Liver (tissue), 9 donors: ENCODE data around the gene ERC1. TPM values are rescaled to one million over a fixed set of nuclear protein-coding genes. Genes with fewer than 3 reads are reported as not detected.
"Not testable (repeated sequence)": the region's sequence is repeated elsewhere in the genome, so short reads cannot be mapped to it uniquely, and the experiment has no call there.

ENCODE experiments used
- DNase-seq: peaks from one replicate; pipeline ENCODE4 v3.0.0-alpha.2; 2017; ENCODE audit warnings: low spot score
- H3K27ac ChIP-seq, 2 donors: one replicate each; pipeline ENCODE4 v1.7.0; 2013; ENCODE audit warnings: inconsistent platforms in 2 of 2, low read length in 2 of 2, control low read depth in 1 of 2, low read depth in 1 of 2, mild to moderate bottlenecking in 1 of 2
- H3K27me3 ChIP-seq, 4 donors: one replicate each; pipeline versions ENCODE4 v1.6.1 to v1.7.0; 2013; ENCODE audit warnings: low read length in 3 of 4, inconsistent platforms in 1 of 4, mild to moderate bottlenecking in 1 of 4, moderate library complexity in 1 of 4; ENCODE audit not compliant: control insufficient read depth in 4 of 4, insufficient read depth in 4 of 4
- H3K36me3 ChIP-seq, 4 donors: one replicate each; pipeline versions ENCODE4 v1.6.1 to v1.7.0; 2013; ENCODE audit warnings: low read length in 3 of 4, mild to moderate bottlenecking in 3 of 4, low read depth in 1 of 4, moderate library complexity in 1 of 4; ENCODE audit not compliant: control insufficient read depth in 4 of 4, insufficient read depth in 3 of 4
- H3K4me1 ChIP-seq, 4 donors: one replicate each; pipeline versions ENCODE4 v1.6.1 to v1.7.0; 2013; ENCODE audit warnings: low read length in 3 of 4, mild to moderate bottlenecking in 3 of 4, moderate library complexity in 1 of 4; ENCODE audit not compliant: control insufficient read depth in 4 of 4, insufficient read depth in 4 of 4
- H3K4me3 ChIP-seq, 3 donors: one replicate each; pipeline versions ENCODE4 v1.6.1 to v1.7.0; 2013; ENCODE audit warnings: low read length in 3 of 3, control low read depth in 1 of 3, low read depth in 1 of 3, mild to moderate bottlenecking in 1 of 3
- H3K9ac ChIP-seq, 2 donors: one replicate each; pipeline ENCODE4 v1.7.0; 2013; ENCODE audit warnings: low read length in 2 of 2, mild to moderate bottlenecking in 2 of 2, moderate library complexity in 2 of 2, control low read depth in 1 of 2, low read depth in 1 of 2
- H3K9me3 ChIP-seq, 4 donors: one replicate each; pipeline versions ENCODE4 v1.6.1 to v1.7.0; 2013; ENCODE audit warnings: low read length in 3 of 4; ENCODE audit not compliant: control insufficient read depth in 4 of 4
- ATF3 ChIP-seq: IDR thresholded peaks from 2 replicates; pipeline ENCODE4 v1.6.1; 2016; ENCODE audit warnings: antibody characterized with exemption
- EGR1 ChIP-seq, 2 donors: IDR thresholded peaks; 2 replicates each; pipeline ENCODE4 v1.6.1; 2016 to 2018; ENCODE audit warnings: antibody characterized with exemption in 2 of 2, low read depth in 2 of 2
- FOXA1 ChIP-seq: IDR thresholded peaks from 2 replicates; pipeline ENCODE4 v1.6.1; 2016; ENCODE audit warnings: antibody characterized with exemption
- GABPA ChIP-seq, 2 donors: IDR thresholded peaks in 1 of 2; conservative IDR thresholded peaks in 1 of 2; 2 replicates each; pipeline ENCODE4 v1.6.1; 2016; ENCODE audit warnings: antibody characterized with exemption in 2 of 2, mild to moderate bottlenecking in 1 of 2, moderate library complexity in 1 of 2
- HNF4A ChIP-seq, 2 donors: conservative IDR thresholded peaks; 2 replicates each; pipeline ENCODE4 v1.6.1; 2016; ENCODE audit warnings: antibody characterized with exemption in 2 of 2, mild to moderate bottlenecking in 2 of 2
- HNF4G ChIP-seq: IDR thresholded peaks from 2 replicates; pipeline ENCODE4 v1.6.1; 2016; ENCODE audit warnings: antibody characterized with exemption
- JUND ChIP-seq, 2 donors: IDR thresholded peaks; 2 replicates each; pipeline ENCODE4 v1.6.1; 2016; ENCODE audit warnings: antibody characterized with exemption in 2 of 2
- RAD21 ChIP-seq, 2 donors: IDR thresholded peaks; 2 replicates each; pipeline ENCODE4 v1.6.1; 2016; ENCODE audit warnings: antibody characterized with exemption in 2 of 2, mild to moderate bottlenecking in 2 of 2
- RXRA ChIP-seq, 2 donors: IDR thresholded peaks; 2 replicates each; pipeline ENCODE4 v1.6.1; 2017 to 2018; ENCODE audit warnings: antibody characterized with exemption in 2 of 2, mild to moderate bottlenecking in 1 of 2
- SP1 ChIP-seq: IDR thresholded peaks from 2 replicates; pipeline ENCODE4 v1.6.1; 2018; ENCODE audit warnings: antibody characterized with exemption, mild to moderate bottlenecking
- TAF1 ChIP-seq: conservative IDR thresholded peaks from 2 replicates; pipeline ENCODE4 v1.6.1; 2016; ENCODE audit warnings: antibody characterized with exemption, mild to moderate bottlenecking
- ZBTB33 ChIP-seq: IDR thresholded peaks from 2 replicates; pipeline ENCODE4 v1.6.1; 2016; ENCODE audit warnings: antibody characterized with exemption
- WGBS: extraction: QIAGEN DNeasy Blood & Tissue Kit; methylation state at CpG from one replicate; pipeline ENCODE4 v1.1.7; 2013; 5-methylcytosine and 5-hydroxymethylcytosine counted together
- polyA plus RNA-seq, 2 donors: library from polyadenylated mRNA; stranded (reverse) in 1 of 2; unstranded in 1 of 2; fragments of 200-250 nt in 1 of 2; fragments of >200 nt in 1 of 2; fragmentation: Nextera tagmentation in 1 of 2; extraction: Ambion mirVana in 1 of 2; gene quantifications; one replicate each; pipeline versions ENCODE4 v1.2.1 to v1.2.3, GENCODE V29; 2013 to 2015
- total RNA-seq, 2 donors: library from RNA; depleted of rRNA; stranded (reverse); fragments of >200 nt; gene quantifications; one replicate each; pipeline ENCODE4 v1.2.3, GENCODE V29; 2014
- TF ChIP-seq, protein P1 (sequence below): IDR thresholded peaks from 2 replicates; pipeline ENCODE4 v1.6.1; 2016; ENCODE audit warnings: antibody characterized with exemption, mild to moderate bottlenecking
- TF ChIP-seq, protein P2 (sequence below): fragments of 150-350 bp; IDR thresholded peaks from 2 replicates; pipeline ENCODE4 v1.5.1; 2017; ENCODE audit warnings: improper control_type of control experiment, low read depth, low read length; ENCODE audit not compliant: missing input control
- donor health status: healthy.
- donor health status: healthy.
- donor health status: healthy.
- donor health status: healthy.
- donor health status: healthy.

ERC1 gene
- total and polyA plus RNA-seq, 4 donors: 6.2 to 50.2 (median 10.3) TPM

- H3K4me3 ChIP-seq: no peak overlapping the region
- H3K9ac ChIP-seq: no peak overlapping the region
- peaks cover 0 to 3% (median 0%) of the 10 kb centered on the region in 4 donors for H3K4me1 ChIP-seq
- DNase-seq: no peak
- peaks cover 0 to 2% (median under 1%) of the 10 kb centered on the region in 4 donors for H3K36me3 ChIP-seq
- 98% methylated on average over 3 of the region's 3 CpGs for WGBS
- no peak overlapping the region for H3K27ac ChIP-seq
- H3K9me3 ChIP-seq: no peaks in the 10 kb centered on the region
- no peaks in the 10 kb centered on the region for H3K27me3 ChIP-seq
- no peak for TF ChIP-seq EGR1 (IDR thresholded peaks at IDR 0.05; ENCODE audit: low read depth in 2 of 2)
These were observed 206.4 kb downstream of the ERC1 start for GRCh38 chr12:1197264-1198018.

GRCh38 chr12:1198854-1199253 lies 207.8 kb downstream of the ERC1 start:
- not testable (repeated sequence) for H3K27me3 ChIP-seq, H3K36me3 ChIP-seq, H3K9me3 ChIP-seq, H3K27ac ChIP-seq, H3K4me3 ChIP-seq, H3K4me1 ChIP-seq, H3K9ac ChIP-seq, DNase-seq
- 96% methylated on average over 5 of the region's 5 CpGs for WGBS

DNA sequence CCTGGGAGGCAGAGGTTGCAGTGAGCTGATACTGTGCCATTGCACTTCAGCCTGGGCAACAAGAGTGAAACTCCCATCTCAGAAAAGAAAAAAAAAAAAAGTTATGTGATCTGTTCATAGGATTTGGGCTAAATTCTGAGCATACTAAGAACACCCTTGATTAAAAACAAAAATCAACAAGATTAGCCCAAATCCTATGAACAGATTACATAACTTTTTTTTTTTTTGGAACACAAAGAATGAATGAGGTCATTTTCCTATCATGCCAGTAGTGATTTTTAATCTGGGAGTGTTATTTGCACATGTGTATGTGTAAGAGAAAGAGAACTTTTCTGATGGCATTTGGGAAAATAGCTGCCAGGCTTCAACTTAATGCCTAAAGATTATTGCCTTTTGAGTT lies 208.7 kb downstream of the ERC1 start:
- Histone ChIP-seq H3K4me3 (no peak overlapping the region), H3K9me3 (no peaks in the 10 kb centered on the region), H3K9ac (no peak overlapping the region), H3K36me3 (peaks cover 0 to 2% (median under 1%) of the 10 kb centered on the region in 4 donors), H3K27ac (no peak overlapping the region), H3K4me1 (no peaks in the 10 kb centered on the region), H3K27me3 (no peaks in the 10 kb centered on the region)
- TF ChIP-seq ATF3: no peak
- peak in 1 of 2 donors; percentile 41 for TF ChIP-seq JUND (IDR thresholded peaks at IDR 0.05)
- no peak for DNase-seq

DNA sequence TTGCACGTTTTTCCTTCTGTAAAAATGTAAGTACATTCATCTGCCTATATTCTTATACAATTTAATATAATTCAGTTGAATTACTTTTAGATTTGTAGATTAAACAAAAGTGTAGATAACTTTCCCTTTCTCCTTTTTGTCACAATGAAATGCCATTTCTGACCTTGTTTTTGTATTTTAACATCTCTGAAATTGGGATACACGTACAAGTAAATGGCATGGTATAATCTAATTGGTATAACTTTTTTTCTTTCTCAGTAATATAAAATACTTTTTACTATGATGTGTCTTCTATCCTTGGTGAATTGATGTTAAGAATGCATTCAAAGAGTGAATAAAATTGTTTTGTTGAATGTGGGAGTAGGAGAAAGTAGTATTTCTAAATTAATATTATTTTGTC lies 210.0 kb downstream of the ERC1 start:
- no peak for TF ChIP-seq HNF4G
- TF ChIP-seq, protein P1, sequence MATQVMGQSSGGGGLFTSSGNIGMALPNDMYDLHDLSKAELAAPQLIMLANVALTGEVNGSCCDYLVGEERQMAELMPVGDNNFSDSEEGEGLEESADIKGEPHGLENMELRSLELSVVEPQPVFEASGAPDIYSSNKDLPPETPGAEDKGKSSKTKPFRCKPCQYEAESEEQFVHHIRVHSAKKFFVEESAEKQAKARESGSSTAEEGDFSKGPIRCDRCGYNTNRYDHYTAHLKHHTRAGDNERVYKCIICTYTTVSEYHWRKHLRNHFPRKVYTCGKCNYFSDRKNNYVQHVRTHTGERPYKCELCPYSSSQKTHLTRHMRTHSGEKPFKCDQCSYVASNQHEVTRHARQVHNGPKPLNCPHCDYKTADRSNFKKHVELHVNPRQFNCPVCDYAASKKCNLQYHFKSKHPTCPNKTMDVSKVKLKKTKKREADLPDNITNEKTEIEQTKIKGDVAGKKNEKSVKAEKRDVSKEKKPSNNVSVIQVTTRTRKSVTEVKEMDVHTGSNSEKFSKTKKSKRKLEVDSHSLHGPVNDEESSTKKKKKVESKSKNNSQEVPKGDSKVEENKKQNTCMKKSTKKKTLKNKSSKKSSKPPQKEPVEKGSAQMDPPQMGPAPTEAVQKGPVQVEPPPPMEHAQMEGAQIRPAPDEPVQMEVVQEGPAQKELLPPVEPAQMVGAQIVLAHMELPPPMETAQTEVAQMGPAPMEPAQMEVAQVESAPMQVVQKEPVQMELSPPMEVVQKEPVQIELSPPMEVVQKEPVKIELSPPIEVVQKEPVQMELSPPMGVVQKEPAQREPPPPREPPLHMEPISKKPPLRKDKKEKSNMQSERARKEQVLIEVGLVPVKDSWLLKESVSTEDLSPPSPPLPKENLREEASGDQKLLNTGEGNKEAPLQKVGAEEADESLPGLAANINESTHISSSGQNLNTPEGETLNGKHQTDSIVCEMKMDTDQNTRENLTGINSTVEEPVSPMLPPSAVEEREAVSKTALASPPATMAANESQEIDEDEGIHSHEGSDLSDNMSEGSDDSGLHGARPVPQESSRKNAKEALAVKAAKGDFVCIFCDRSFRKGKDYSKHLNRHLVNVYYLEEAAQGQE: no peak
- TF ChIP-seq RAD21 (IDR thresholded peaks at IDR 0.05): no peak
- no peak for TF ChIP-seq SP1
- no peak for TF ChIP-seq ZBTB33
- TF ChIP-seq EGR1 (IDR thresholded peaks at IDR 0.05; ENCODE audit: low read depth in 2 of 2): no peak
- no peak for TF ChIP-seq TAF1
- TF ChIP-seq, protein P2, sequence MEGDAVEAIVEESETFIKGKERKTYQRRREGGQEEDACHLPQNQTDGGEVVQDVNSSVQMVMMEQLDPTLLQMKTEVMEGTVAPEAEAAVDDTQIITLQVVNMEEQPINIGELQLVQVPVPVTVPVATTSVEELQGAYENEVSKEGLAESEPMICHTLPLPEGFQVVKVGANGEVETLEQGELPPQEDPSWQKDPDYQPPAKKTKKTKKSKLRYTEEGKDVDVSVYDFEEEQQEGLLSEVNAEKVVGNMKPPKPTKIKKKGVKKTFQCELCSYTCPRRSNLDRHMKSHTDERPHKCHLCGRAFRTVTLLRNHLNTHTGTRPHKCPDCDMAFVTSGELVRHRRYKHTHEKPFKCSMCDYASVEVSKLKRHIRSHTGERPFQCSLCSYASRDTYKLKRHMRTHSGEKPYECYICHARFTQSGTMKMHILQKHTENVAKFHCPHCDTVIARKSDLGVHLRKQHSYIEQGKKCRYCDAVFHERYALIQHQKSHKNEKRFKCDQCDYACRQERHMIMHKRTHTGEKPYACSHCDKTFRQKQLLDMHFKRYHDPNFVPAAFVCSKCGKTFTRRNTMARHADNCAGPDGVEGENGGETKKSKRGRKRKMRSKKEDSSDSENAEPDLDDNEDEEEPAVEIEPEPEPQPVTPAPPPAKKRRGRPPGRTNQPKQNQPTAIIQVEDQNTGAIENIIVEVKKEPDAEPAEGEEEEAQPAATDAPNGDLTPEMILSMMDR: no peak
- TF ChIP-seq ATF3: no peak
- TF ChIP-seq FOXA1: no peak
- TF ChIP-seq HNF4A (conservative IDR thresholded peaks at IDR 0.05): no peak
- TF ChIP-seq RXRA (IDR thresholded peaks at IDR 0.05): no peak
- TF ChIP-seq GABPA (IDR thresholded peaks at IDR 0.05 in 1 of 2, conservative IDR thresholded peaks at IDR 0.05 in 1 of 2): no peak
- Histone ChIP-seq H3K4me3 (no peak overlapping the region), H3K9ac (no peak overlapping the region), H3K4me1 (no peaks in the 10 kb centered on the region), H3K27me3 (no peaks in the 10 kb centered on the region), H3K36me3 (peaks cover 0 to 2% (median under 1%) of the 10 kb centered on the region in 4 donors), H3K9me3 (no peaks in the 10 kb centered on the region), H3K27ac (no peak overlapping the region)
- no peak for DNase-seq
- 94% methylated on average over 2 of the region's 2 CpGs for WGBS
